Lower lobe of right lung (tissue), 2 donors: Measurements from ENCODE around the gene SIGLEC15. TPM values are rescaled to one million over a fixed set of nuclear protein-coding genes. Genes with fewer than 3 reads are reported as not detected.

ENCODE experiments used
- ATAC-seq, 2 donors: fragments of 200-7000 bp; cut with Tn5 transposase; one replicate each; pipeline ENCODE4 v1.9.1; 2020 to 2022; ENCODE audit warnings: mild to moderate bottlenecking in 2 of 2, moderate library complexity in 2 of 2
- DNase-seq: peaks from one replicate; pipeline ENCODE4 v3.0.0-alpha.2; 2020
- H3K27ac ChIP-seq: fragments of 200-600 bp; one replicate; pipeline ENCODE4 v1.8.0; 2022
- H3K27me3 ChIP-seq: fragments of 200-600 bp; one replicate; pipeline ENCODE4 v1.8.0; 2022; ENCODE audit warnings: low read depth
- H3K36me3 ChIP-seq: fragments of 200-600 bp; one replicate; pipeline ENCODE4 v1.8.0; 2022; ENCODE audit warnings: mild to moderate bottlenecking
- H3K4me1 ChIP-seq: fragments of 200-600 bp; one replicate; pipeline ENCODE4 v1.8.0; 2022
- H3K4me3 ChIP-seq: fragments of 200-600 bp; one replicate; pipeline ENCODE4 v1.8.0; 2022; ENCODE audit warnings: mild to moderate bottlenecking
- H3K9me3 ChIP-seq: fragments of 200-600 bp; one replicate; pipeline ENCODE4 v1.8.0; 2022
- CTCF ChIP-seq: fragments of 200-600 bp; IDR thresholded peaks from one replicate; pipeline ENCODE4 v1.8.0; 2022; ENCODE audit warnings: antibody characterized with exemption, mild to moderate bottlenecking
- intact Hi-C: fragments of 100-400 bp; cut with DNase I; formaldehyde crosslinking; loops from one replicate; pipeline ENCODE4 v1.11.0; 2022
- total RNA-seq: library from RNA; stranded (reverse); fragmentation: NEBNext Ultra II Directional; extraction: Animal tissue kit (Norgen Biotek cat#: 25700); gene quantifications from one replicate; pipeline ENCODE4 v1.2.1, GENCODE V29; 2021
- donor health status: DM: no; HTN: yes; CAD: no; lungs with severe emphysema.

The SIGLEC15 gene
- total RNA-seq, 1 donor from 2014 or later = 0.35 TPM

DNA sequence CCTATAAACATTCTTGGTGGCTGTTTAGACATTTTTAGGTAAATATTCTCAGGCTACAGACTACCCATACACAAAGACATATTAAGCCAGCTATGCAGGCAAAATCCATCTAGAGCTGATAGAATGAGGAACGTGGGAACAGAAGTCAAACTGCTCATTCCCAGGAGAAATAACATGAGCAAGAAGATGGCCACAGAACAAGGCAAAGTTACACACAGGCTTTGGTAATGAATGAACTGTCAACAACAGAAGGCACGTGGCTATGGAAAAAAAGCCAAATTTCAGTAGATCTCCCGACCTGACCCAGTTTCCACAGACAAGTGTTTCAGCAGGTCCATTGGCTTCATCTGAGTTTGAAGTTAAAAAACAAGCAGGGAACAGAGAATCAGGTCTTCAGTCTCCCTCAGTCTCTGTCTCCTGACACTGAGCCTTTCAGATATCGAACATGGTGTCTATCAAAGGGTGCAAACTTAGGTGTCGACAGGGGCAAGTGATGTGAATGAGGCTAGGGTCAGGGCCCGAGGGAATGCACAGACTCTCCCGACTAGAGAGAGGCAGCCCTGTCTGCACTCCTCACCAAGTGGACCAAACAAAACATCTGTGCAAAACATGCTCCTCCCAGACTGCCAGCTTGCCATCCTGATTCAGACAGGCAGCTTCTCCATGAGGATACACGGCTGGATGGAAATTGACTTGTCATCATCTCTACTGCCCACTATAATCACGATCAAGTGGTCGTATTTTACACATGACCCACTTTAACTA is 25.9 kb downstream of the SIGLEC15 start:
- no peak for TF ChIP-seq CTCF
- Histone ChIP-seq H3K27me3 (no peaks in the 10 kb centered on the region), H3K9me3 (no peaks in the 10 kb centered on the region), H3K27ac (no peak overlapping the region), H3K36me3 (peaks cover 73% of the 10 kb centered on the region), H3K4me3 (no peak overlapping the region), H3K4me1 (no peaks in the 10 kb centered on the region)
- ATAC-seq = no peak
- DNase-seq = no peak
- intact Hi-C loops = no loop called here

- H3K27ac ChIP-seq = no peak overlapping the region
- H3K27me3 ChIP-seq = no peaks in the 10 kb centered on the region
- H3K36me3 ChIP-seq = peaks cover 86% of the 10 kb centered on the region
- intact Hi-C loops = no loop called here
- H3K9me3 ChIP-seq = no peaks in the 10 kb centered on the region
- DNase-seq = no peak
- no peak overlapping the region for H3K4me3 ChIP-seq
- no peak for TF ChIP-seq CTCF
- no peaks in the 10 kb centered on the region for H3K4me1 ChIP-seq
- no peak for ATAC-seq
These were observed 27.2 kb downstream of the SIGLEC15 start for GRCh38 chr18:45852631-45853030.

DNA sequence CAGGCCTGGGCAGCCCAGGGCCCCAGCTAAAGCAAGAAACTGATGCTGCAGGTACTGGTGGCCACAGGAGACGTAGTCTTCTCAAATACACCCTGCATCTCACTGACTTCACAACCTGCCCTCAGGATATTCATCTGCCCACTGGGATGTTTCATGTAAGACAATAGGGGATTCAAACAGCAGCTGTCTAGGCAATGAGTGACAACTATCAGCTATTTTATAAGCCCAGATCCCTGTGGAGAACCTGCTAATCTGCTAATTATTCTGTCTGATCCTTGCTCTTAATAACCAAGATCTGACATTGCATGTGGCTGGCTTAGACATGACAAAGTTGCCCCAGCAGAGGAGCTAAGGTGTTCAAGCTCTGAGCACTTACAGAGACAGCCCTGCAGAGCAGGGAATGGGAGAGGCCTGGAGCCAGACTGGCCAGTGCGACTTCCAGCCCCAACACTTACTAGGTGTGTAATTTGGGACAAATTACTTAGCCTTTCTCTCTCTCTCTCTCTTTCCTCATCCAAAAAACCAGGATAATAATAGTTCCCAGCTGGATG is 28.6 kb downstream of the SIGLEC15 start:
- no peak overlapping the region for H3K27ac ChIP-seq
- no peak for DNase-seq
- intact Hi-C loops = no loop called here
- no peak for ATAC-seq
- no peak overlapping the region for H3K4me3 ChIP-seq
- H3K4me1 ChIP-seq = no peaks in the 10 kb centered on the region
- H3K27me3 ChIP-seq = no peaks in the 10 kb centered on the region
- peaks cover 96% of the 10 kb centered on the region for H3K36me3 ChIP-seq
- no peaks in the 10 kb centered on the region for H3K9me3 ChIP-seq
- TF ChIP-seq CTCF = no peak

GRCh38 chr18:45856531-45856930 is 31.1 kb downstream of the SIGLEC15 start:
- no peaks in the 10 kb centered on the region for H3K4me1 ChIP-seq
- H3K36me3 ChIP-seq = peaks cover 100% of the 10 kb centered on the region
- no peak for TF ChIP-seq CTCF
- no peaks in the 10 kb centered on the region for H3K27me3 ChIP-seq
- no peak overlapping the region for H3K4me3 ChIP-seq
- no peak overlapping the region for H3K27ac ChIP-seq
- no peaks in the 10 kb centered on the region for H3K9me3 ChIP-seq
- no peak for DNase-seq
- intact Hi-C loops = no loop called here
- ATAC-seq = no peak

DNA sequence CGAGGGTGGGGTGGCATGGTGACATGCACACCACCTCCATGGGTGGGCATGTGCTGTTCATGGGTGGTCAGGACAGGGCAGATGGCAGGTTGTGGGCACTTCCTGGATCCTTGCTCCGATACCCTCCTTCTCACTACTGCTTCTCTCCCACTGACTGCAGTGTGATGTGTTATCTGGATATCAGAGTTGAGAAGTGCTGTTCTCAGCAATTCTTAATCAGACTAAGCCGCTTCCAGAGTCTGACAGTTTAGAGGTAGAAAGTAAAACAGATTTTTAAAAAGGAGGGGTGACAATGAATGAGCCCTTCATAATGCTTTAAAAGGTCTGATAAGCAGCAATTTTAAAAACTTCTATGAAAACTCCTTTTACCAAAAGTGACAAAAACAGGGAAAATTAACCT is 33.9 kb downstream of the SIGLEC15 start:
- H3K4me3 ChIP-seq = no peak overlapping the region
- H3K27ac ChIP-seq = no peak overlapping the region
- ATAC-seq (no peak), DNase-seq (no peak)
- no peaks in the 10 kb centered on the region for H3K27me3 ChIP-seq
- H3K4me1 ChIP-seq = no peaks in the 10 kb centered on the region
- intact Hi-C loops = no loop called here
- H3K36me3 ChIP-seq = peaks cover 99% of the 10 kb centered on the region
- no peaks in the 10 kb centered on the region for H3K9me3 ChIP-seq
- no peak for TF ChIP-seq CTCF
